Measurements from ENCODE around the gene FGR.

Gene FGR

GRCh38 chr1:27601771-27602461 lies 33.1 kb downstream of the FGR start:
- ChIA-PET POLR2A (interaction anchor here (0.6 to 1.8 kb wide), 4 partner anchors 41 to 302 kb away, joined by 3 to 9 read pairs (median 6); partner anchors contain the start of gene IFI6), CTCF (interaction anchor here (0.7 to 20.5 kb wide), 14 partner anchors 11 to 306 kb away, joined by 3 to 689 read pairs (median 5); no protein-coding TSS in a partner anchor)
- no peak for TF ChIP-seq CTCF (IDR thresholded peaks at IDR 0.05; ENCODE audit: insufficient read depth, low read length, missing control alignments)
- H3K4me3 ChIP-seq (ENCODE audit: low read depth, low read length): peak overlapping the region; percentile 87
- DNase-seq (ENCODE audit: low read depth, low spot score): no peak

GRCh38 chr1:27601321-27601770 lies 33.6 kb downstream of the FGR start:
- ChIA-PET POLR2A (interaction anchor here (1.1 to 1.8 kb wide), 4 partner anchors 11 to 301 kb away, joined by 3 to 9 read pairs (median 6); no protein-coding TSS in a partner anchor), CTCF (interaction anchor here (0.7 to 20.5 kb wide), 17 partner anchors 10 to 305 kb away, joined by 3 to 689 read pairs (median 5); no protein-coding TSS in a partner anchor)
- peak overlapping the region; percentile 87 for H3K4me3 ChIP-seq (ENCODE audit: low read depth, low read length)
- no peak for DNase-seq (ENCODE audit: low read depth, low spot score)
- no peak for TF ChIP-seq CTCF (IDR thresholded peaks at IDR 0.05; ENCODE audit: insufficient read depth, low read length, missing control alignments)

DNA sequence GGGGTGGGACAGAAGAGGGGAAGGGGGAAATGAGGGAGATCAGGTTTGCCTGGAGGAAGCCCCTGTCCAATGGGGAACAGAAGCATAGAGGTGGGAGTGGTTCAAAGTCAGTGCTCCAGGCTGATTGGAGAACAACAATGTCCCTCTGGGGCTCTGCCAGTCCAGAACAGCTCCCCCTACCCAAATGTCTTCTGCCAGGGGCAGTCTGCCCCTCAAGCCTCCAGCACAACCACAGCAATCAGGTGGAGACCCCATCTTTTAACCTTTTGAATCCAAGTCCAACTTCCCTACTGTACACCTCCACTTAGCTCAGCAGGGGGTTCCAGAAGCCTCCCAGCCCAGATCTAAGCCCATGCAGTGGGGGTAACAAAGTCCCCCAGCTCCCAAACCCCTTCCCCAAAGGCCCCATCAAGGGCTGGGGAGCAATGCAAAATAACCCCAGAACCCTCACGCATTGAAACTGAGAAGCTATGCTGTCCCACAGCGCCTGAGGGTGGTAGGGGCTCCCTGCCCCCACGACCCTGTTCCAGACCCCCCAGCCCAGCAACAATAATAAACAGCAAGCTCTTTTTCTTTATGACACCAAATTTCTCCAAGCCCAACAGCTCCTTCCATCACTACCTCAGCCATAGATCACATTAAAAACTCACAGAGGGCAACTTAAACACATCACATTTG lies 34.3 kb downstream of the FGR start:
- H3K4me3 ChIP-seq (ENCODE audit: low read depth, low read length): peak overlapping the region; percentile 30
- ChIA-PET CTCF (interaction anchor here (0.9 to 20.5 kb wide), 15 partner anchors 7 to 305 kb away, joined by 3 to 689 read pairs (median 6); no protein-coding TSS in a partner anchor), POLR2A (interaction anchor here (1.1 to 1.5 kb wide), 2 partner anchors 10 to 39 kb away, joined by 3 read pairs; no protein-coding TSS in a partner anchor)
- no peak for DNase-seq (ENCODE audit: low read depth, low spot score)
- TF ChIP-seq CTCF (IDR thresholded peaks at IDR 0.05; ENCODE audit: insufficient read depth, low read length, missing control alignments): no peak

GRCh38 chr1:27599605-27600497 lies 35.1 kb downstream of the FGR start:
- no peak for DNase-seq (ENCODE audit: low read depth, low spot score)
- no peak for TF ChIP-seq CTCF (IDR thresholded peaks at IDR 0.05; ENCODE audit: insufficient read depth, low read length, missing control alignments)
- H3K4me3 ChIP-seq (ENCODE audit: low read depth, low read length): peak overlapping the region; percentile 30
- POLR2A ChIA-PET: interaction anchor here (0.8 to 1.1 kb wide), 4 partner anchors 9 to 183 kb away, joined by 3 read pairs; partner anchors contain the start of gene WASF2
- CTCF ChIA-PET: interaction anchor here (0.7 to 20.5 kb wide), 13 partner anchors 8 to 298 kb away, joined by 3 to 689 read pairs (median 5); no protein-coding TSS in a partner anchor

- CTCF ChIA-PET: interaction anchor here (0.6 to 20.5 kb wide), 8 partner anchors 9 to 298 kb away, joined by 3 to 689 read pairs (median 4); no protein-coding TSS in a partner anchor
- no peak for TF ChIP-seq CTCF (IDR thresholded peaks at IDR 0.05; ENCODE audit: insufficient read depth, low read length, missing control alignments)
- DNase-seq (ENCODE audit: low read depth, low spot score): no peak
- peak overlapping the region; percentile 30 for H3K4me3 ChIP-seq (ENCODE audit: low read depth, low read length)
- POLR2A ChIA-PET: interaction anchor here (0.8 to 1.1 kb wide), 3 partner anchors 31 to 182 kb away, joined by 3 read pairs; partner anchors contain the start of gene WASF2
Measured at GRCh38 chr1:27598902-27599528, 36.0 kb downstream of the FGR start.

Data from AG04449 (cell line).